Osteoblast (primary cell): ENCODE measurements around the gene FBL. TPM values are rescaled to one million over a fixed set of nuclear protein-coding genes. Genes with fewer than 3 reads are reported as not detected.

Experiments used
- DNase-seq: peaks from one replicate; pipeline ENCODE4 v3.0.0; 2011; ENCODE audit warnings: low spot score, mixed read lengths; ENCODE audit not compliant: insufficient read length; ENCODE audit errors: missing footprints
- H2AFZ ChIP-seq: 2 replicates; pipeline ENCODE4 v1.6.0; 2011; ENCODE audit warnings: mild to moderate bottlenecking, low read length
- H3K27ac ChIP-seq: 2 replicates; pipeline ENCODE4 v1.5.1; 2011; ENCODE audit warnings: mild to moderate bottlenecking, low read depth, low read length, moderate library complexity
- H3K27me3 ChIP-seq: 2 replicates; pipeline ENCODE4 v1.6.0; 2012; ENCODE audit warnings: mild to moderate bottlenecking, control low read depth, inconsistent platforms, low read length, moderate library complexity; ENCODE audit not compliant: insufficient read depth
- H3K36me3 ChIP-seq: 2 replicates; pipeline ENCODE4 v1.5.1; 2011; ENCODE audit warnings: mild to moderate bottlenecking, low read length, control low read depth, moderate library complexity; ENCODE audit not compliant: insufficient read depth
- H3K4me1 ChIP-seq: 2 replicates; pipeline ENCODE4 v1.5.1; 2011; ENCODE audit warnings: mild to moderate bottlenecking, low read length, control low read depth, moderate library complexity; ENCODE audit not compliant: insufficient read depth
- H3K4me2 ChIP-seq: 2 replicates; pipeline ENCODE4 v1.6.0; 2011; ENCODE audit warnings: mild to moderate bottlenecking, low read length; ENCODE audit not compliant: insufficient read depth
- H3K4me3 ChIP-seq: fragments of 200-600 bp; sonication (generic); 3 replicates; pipeline ENCODE4 v1.5.1; 2012; ENCODE audit warnings: mild to moderate bottlenecking, low read length, inconsistent platforms; ENCODE audit not compliant: insufficient read depth
- H3K79me2 ChIP-seq: 2 replicates; pipeline ENCODE4 v1.6.0; 2012; ENCODE audit warnings: mild to moderate bottlenecking, low read length, control low read depth, inconsistent platforms; ENCODE audit not compliant: insufficient read depth
- H3K9me3 ChIP-seq: 2 replicates; pipeline ENCODE4 v1.5.1; 2011; ENCODE audit warnings: low read depth, low read length, control low read depth
- H4K20me1 ChIP-seq: 2 replicates; pipeline ENCODE4 v1.6.0; 2012; ENCODE audit warnings: mild to moderate bottlenecking, low read length, control low read depth; ENCODE audit not compliant: insufficient read depth
- CTCF ChIP-seq: IDR thresholded peaks from 2 replicates; pipeline ENCODE4 v1.5.1; 2011; ENCODE audit warnings: mild to moderate bottlenecking, low read depth, low read length, moderate library complexity; ENCODE audit errors: extremely low read depth
- total RNA-seq: library from RNA; depleted of rRNA; stranded (reverse); fragments of >200 nt; gene quantifications from 2 replicates; pipeline ENCODE4 v1.2.3, GENCODE V29; 2012

The FBL gene
- total RNA-seq, 1 donor, result 87.2 TPM

DNA sequence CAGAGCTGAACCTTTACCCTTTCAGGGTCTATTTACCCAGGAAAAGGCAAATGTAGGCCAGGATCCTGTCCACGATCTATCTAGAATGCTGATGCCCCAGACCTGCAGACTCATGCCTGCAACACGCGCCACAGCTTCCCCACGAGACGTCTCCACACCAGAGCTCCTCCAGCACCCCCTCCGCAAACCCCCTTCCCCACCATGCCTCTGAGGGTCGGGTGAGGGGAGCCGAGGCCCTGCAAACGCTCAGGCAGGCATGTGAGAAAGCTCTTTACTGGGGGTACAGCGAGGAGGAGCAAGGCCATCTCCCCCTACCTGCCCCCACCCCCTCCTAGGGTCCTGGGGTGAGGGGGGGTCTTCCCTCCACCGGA lies 21.1 kb downstream of the FBL start:
- Histone ChIP-seq H2AFZ (peak overlapping the region; percentile 48), H3K9me3 (no peaks in the 10 kb centered on the region), H3K79me2 (peaks cover 13% of the 10 kb centered on the region), H3K4me1 (peaks cover 7% of the 10 kb centered on the region), H3K36me3 (peaks cover 20% of the 10 kb centered on the region), H3K27me3 (no peaks in the 10 kb centered on the region), H4K20me1 (no peaks in the 10 kb centered on the region), H3K4me3 (no peak overlapping the region), H3K4me2 (no peak overlapping the region), H3K27ac (no peak overlapping the region)
- TF ChIP-seq CTCF, result no peak
- peak; percentile 81 for DNase-seq

- Histone ChIP-seq H3K36me3 (peaks cover 13% of the 10 kb centered on the region), H3K4me1 (peaks cover 7% of the 10 kb centered on the region), H3K4me2 (peak overlapping the region; percentile 99), H3K4me3 (peak overlapping the region; percentile 93), H4K20me1 (no peaks in the 10 kb centered on the region), H3K79me2 (peaks cover 13% of the 10 kb centered on the region), H3K27me3 (no peaks in the 10 kb centered on the region), H3K27ac (peak overlapping the region; percentile 41), H2AFZ (peak overlapping the region; percentile 95), H3K9me3 (no peaks in the 10 kb centered on the region)
- no peak for TF ChIP-seq CTCF
- peak; percentile 99 for DNase-seq
Measured at GRCh38 chr19:39824143-39825092, 21.8 kb downstream of the FBL start.

DNA sequence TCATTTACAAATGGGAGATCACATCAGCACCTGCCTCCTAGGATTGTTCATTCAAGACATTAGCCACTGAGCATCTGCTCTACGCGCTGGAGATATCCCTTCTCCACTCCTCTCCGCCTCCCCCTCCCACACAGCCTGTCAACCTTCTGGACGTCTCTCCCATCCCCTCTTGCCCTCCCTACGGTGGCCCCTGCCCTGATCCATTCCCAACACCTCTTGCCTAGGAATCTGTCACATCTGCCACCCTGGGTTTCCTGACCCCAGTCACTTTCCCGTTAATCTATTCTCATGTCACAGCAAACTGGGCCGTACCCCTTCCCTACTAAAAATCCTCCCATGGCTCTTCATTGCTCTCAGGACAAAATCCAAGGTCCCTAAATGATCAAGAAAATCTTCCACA lies 22.5 kb downstream of the FBL start:
- no peak for TF ChIP-seq CTCF
- Histone ChIP-seq H2AFZ (peak overlapping the region; percentile 95), H4K20me1 (no peaks in the 10 kb centered on the region), H3K27ac (no peak overlapping the region), H3K4me2 (peak overlapping the region; percentile 99), H3K79me2 (peaks cover 13% of the 10 kb centered on the region), H3K9me3 (no peaks in the 10 kb centered on the region), H3K4me3 (peak overlapping the region; percentile 93), H3K27me3 (no peaks in the 10 kb centered on the region), H3K36me3 (peaks cover 7% of the 10 kb centered on the region), H3K4me1 (peaks cover 7% of the 10 kb centered on the region)
- peak; percentile 87 for DNase-seq

DNA sequence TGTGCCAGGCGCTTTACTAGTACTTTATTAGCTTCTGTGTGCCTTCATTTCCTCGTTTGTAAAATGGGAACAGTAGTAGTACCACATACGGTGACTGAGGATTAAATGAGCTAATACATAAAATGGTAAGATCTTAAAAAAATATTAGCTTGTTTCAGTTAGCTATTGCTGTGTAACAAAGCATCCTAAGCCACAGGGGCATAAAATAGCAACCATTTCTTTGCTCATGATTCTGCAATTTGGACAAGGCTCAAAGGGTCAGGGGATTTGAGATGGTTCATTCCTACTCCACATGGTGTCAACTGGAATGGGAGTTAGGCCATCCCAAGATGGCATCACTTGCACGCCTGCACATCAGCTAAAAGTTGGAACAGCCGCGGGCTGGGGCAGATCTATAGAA lies 25.5 kb downstream of the FBL start:
- H3K9me3 ChIP-seq, result no peaks in the 10 kb centered on the region
- no peak for DNase-seq
- H2AFZ ChIP-seq, result no peak overlapping the region
- no peak overlapping the region for H3K27ac ChIP-seq
- H3K36me3 ChIP-seq, result no peaks in the 10 kb centered on the region
- peaks cover 7% of the 10 kb centered on the region for H3K4me1 ChIP-seq
- H3K79me2 ChIP-seq, result peaks cover 13% of the 10 kb centered on the region
- H4K20me1 ChIP-seq, result no peaks in the 10 kb centered on the region
- TF ChIP-seq CTCF, result no peak
- no peak overlapping the region for H3K4me2 ChIP-seq
- no peaks in the 10 kb centered on the region for H3K27me3 ChIP-seq
- no peak overlapping the region for H3K4me3 ChIP-seq
